SHP77 (cell line): ENCODE measurements around the gene ABCB8.

Source experiments
- DNase-seq, 2 experiments: peaks; one replicate each; lab custom pipeline; 2025; lab: John Stamatoyannopoulos, UW

Gene ABCB8

DNA sequence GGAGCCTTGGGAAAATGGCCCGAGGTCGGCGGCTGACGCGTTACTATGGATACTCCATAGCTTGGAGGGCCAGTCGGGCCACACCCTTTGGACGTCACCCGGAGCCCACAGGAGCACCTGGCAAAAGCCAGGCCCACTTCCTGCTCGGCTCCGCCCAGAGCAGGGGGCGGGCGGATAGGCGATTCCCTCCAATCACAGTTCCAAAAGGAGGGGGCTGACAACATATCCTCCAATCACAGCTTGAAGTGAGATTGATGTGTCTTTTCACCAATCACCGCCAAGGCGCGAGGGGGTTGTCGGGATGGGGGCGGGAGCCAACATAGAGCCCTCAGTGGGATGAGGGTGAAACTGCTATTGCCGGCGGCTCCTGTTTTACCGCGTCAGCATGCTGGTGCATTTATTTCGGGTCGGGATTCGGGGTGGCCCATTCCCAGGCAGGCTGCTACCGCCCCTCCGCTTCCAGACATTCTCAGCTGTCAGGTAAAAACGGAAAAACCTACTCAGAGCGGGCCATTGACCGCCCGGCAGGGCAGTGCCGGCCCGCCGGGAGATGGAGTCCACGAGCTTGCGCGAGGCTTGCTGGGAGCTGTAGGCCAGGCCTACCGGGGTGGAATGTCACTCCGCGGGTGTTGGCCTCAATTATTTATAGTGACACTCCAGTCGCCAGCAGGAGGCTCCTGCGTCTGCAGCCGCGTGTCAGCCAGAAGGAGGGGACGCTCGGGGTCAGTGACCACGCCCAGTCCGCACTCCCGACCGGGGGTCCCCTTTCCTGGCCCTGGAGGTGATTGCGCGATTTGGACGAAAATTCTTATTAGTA lies at the start of gene ABCB8:
Gene ABCB8, plus strand, starts transcription at position 320 of the 817 bp plus-strand sequence. Its CDS starts 66 bp downstream, at position 386.
- DNase-seq, result peak; percentile 97 to 98

DNA sequence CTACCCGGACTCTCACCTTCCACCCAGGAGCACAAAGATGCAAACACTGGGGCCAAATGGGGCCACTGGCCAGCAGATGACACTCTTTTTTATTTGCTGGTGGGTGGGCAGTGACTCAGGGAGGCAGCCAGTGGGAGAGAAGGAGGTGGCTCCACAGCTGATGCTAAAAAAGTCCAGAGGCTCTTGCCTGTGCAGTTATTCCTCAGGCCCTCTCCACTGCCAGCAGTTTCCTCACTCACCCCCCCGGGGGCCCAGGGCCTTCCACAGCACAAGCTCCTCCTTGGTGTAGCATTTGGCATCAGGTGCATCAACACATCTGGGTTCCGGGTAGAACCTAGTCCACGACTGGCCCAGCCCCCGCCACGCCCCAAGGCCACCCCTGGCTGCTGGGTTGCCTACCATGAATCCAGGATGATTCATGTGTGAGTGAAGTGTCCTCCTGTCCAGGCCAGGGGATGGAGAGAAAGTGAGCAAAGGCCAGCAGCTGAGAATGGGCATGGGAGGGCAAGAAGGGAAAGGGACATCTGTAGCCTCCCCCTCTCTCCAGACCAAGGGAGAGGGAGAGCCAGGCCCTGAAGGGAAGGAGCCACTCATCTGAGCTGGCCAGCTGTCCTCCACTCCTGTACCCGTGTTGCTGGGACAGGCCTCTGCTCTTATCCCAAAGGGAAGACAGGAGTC lies 48.4 kb upstream of the ABCB8 start:
- no peak for DNase-seq

DNA sequence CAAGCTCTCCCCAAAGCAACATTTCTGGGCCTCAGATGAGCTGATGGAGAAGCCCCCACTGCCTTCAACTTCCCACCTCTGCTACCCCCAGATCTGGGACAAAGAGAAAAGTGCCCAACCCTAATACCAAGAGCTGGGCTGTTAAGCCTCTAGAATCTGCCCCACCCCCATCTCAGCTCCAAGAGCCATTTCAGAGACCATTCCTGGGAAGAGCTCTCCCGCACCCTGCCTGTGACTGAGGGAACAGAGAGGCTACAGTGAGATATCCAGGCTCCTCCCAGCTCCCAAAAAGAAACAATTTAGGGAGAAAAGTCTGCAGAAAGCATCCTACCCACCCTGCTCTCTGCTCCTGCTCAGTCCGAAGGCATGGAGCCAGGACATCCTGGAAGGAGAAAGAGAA lies 47.6 kb upstream of the ABCB8 start:
- DNase-seq, result no peak

DNA sequence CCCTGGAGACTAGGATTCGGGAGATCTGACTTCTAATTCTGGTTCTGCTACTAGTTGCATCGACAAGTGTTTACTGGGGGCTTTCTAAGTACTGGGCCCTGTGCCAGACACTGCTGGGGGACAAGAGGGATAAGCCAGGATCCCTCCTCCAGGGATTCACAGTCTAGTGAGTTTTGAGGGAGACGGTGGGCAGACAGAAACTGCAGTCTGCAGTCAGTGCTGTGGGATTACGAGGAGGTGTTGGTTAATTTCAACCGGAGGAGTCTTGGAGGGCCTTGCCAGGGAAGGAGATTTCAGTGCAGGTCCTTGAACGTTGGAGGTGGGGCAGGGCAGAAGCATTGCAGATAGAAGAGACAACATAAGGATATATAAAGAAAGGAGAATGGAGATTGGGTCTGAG lies 46.6 kb upstream of the ABCB8 start:
- no peak for DNase-seq

DNA sequence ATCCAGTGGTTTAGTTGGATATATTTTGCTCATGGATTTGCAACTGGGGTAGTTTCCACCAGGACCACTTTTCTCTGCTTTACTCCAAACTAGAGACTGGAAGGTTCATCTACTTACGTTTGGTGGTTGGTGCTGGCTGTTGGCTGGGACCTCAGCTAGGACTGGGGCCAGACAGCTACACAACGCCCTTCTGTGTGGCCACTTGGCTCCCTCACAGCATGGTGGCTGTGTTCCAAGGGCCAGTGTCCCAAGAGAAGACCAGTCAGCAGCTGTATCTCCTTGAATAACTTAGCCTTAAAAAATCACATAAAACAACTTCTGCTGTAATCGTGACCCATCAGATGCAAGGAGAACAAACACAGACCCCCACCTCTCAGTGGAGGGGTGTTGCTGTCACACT lies 45.9 kb upstream of the ABCB8 start:
- DNase-seq, result no peak

DNA sequence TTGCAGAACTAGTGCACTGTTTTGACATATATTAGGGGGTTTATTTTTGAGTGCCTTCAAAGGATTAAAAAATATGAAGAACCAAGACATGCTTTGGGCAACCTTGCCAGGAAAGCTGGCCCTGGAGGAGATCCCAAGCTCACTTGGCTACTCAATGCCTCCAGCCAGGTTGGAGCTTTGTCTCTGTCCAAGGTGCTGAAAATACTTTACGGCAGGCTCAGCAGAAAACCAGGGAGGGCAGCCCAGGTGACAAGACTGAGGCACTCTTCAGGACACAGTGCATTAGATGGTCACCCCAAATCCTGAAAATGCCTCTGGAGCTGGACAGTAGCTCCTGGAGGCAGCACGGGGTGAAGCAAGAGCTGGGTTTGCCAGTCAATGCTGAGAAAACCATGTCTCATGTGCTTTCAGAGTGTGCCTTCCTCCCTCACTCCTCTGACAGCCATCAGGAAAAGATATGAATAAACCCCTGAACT lies 44.3 kb upstream of the ABCB8 start:
- no peak for DNase-seq

DNA sequence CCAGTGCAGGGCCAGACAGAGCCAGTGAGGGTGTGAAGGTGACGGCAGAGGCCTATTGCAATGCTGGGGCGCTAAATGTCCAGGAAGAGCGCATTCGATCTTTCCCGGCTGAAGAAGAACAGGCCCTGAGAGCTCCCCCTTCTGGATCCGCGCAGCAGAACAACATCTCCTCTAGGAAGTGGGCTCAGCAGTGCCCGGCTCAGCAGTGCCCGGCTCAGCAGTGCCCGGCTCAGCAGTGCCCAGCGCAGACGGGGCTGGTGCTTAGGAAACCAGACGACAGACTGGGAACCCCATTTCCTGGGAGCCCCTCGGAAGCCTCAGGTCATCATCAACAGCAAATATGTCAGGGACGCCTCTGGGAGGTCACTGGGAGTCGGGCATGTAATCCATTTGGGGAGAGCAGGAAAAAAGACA lies 42.1 kb upstream of the ABCB8 start:
- DNase-seq, result peak; percentile 72 to 77

DNA sequence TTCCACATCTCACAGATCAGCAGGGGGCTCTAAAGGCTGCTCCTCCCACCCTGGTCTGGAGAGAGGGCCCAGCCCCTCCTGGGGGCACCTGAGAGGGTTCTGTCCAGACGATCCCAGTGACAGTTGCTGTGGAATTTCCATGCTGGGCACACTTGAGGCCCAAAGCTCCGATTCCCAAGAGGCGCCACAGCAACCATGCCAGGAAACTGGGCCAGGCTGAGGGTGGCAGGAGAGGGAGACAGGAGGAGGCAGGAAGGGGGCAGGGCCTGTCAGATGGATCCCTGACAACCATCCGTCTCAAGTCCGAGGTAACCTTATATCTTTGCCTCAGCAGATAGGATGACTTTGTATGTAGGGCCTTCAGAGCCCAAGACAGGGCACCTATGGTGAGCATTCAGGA lies 41.7 kb upstream of the ABCB8 start:
- no peak for DNase-seq

DNA sequence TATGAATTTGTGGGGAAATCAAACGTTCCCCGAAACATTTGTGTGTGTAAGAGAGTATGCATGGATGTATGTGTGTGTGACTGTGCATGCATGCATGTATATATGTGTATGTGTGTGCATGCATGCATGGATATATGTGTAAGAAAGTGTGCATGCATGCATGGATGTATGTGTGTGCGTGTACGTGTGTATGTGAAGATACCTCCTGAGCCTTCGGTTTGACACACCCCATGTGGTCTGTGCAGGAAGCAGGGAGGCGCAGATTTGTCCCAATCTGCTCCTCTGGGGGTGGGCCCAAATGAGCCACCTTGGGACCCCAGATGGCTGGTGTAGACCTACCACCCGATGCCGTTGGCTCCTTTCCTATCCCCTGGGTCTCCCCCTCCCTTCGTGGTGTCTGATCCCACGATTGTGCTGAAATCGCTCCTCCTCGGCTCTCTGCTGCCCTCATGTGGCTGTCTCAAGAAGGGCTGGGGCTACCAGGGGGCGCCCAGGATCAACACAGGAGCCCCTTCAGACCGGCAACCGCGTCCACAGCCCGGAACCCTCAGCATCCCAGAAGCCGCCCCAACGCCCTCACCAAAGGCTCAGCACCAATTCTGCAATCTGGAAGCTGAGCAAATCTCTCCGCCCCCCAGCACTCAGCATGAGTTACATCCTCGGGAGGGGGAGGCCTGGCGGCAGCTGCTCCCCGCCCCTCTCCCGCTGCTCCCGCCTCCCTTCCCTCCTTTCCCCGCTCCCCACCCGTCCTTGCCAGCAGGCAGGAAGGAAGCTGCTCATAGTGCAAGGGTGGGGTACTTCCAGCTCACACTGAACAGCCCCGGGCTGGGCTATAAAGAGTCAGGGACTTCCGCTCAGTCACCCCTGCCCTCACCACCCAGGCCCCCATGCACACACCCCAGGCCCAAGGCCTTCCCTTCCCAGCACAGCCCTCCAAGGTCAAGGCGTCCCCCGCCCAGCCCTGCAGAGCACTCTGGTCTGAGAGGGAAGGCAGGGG lies 39.7 kb upstream of the ABCB8 start:
- peak; percentile 50 to 52 for DNase-seq

DNA sequence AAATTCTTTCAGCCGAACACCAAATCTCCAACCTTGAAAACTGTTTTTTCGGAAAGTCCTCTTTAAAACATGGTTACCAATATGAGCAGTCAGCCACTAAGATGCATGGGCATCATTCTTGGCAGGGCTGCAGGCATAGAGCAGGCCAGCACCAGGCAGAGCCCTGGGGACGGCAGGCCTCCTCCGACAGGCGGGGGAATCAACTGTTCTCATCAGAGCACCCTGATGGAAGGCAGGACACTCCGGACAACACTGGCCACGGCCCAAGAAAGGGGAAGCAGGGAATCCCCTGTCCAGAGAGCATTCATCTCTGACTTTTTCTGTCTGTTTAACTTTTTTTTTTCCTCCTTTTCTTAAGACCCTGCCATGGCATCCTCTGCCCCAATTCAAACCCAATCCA lies 38.8 kb upstream of the ABCB8 start:
- DNase-seq, result no peak

DNA sequence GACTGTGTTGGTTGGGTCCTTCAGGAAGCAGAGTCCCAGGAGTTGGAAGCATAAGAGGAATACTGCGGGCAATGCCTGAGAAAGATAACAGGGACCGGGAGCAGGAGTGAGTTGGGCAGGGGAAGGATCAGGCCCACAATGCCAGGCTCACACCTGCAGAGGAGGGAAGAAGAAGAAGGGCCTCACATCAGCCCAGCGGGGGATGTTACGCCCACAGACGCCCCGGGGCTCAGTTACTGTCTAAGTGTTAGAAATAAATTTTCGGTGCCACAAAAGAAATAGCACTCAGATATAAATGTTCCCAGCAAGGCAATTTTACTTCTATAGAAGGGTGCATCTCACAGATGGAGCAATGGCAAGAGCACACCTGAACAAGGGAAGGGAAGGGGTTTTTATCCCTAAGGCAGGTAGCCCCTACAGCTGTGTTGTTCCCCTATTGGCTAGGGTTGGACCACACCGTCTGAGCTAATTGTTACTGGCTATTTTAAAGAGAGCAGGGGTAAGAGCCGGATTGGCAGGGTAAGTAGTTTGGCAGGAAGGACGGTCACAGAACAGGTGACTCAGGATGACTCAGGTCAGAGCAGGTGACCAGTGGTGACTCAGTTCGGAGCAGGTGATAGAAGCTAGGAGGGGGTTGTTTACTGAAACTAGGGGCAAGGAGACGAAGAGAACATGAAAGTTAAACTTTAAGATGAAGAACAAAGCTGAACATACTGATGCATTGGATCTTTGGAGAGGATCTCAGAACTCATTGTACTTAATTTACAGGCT lies 37.6 kb upstream of the ABCB8 start, which contains the start of gene NOS3:
Gene NOS3, plus strand, starts transcription at position 602 of the 771 bp plus-strand sequence. CDS start 2,787 bp downstream, outside the sequence.
- DNase-seq, result no peak

DNA sequence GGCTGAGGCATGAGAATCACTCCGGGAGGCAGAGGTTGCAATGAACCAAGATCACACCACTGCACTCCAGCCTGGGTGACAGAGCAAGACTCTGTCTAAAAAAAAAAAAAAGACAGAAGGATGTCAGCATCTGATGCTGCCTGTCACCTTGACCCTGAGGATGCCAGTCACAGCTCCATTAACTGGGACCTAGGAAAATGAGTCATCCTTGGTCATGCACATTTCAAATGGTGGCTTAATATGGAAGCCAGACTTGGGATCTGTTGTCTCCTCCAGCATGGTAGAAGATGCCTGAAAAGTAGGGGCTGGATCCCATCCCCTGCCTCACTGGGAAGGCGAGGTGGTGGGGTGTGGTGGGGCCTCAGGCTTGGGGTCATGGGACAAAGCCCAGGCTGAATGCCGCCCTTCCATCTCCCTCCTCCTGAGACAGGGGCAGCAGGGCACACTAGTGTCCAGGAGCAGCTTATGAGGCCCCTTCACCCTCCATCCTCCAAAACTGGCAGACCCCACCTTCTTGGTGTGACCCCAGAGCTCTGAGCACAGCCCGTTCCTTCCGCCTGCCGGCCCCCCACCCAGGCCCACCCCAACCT lies 36.1 kb upstream of the ABCB8 start:
- DNase-seq, result no peak

DNA sequence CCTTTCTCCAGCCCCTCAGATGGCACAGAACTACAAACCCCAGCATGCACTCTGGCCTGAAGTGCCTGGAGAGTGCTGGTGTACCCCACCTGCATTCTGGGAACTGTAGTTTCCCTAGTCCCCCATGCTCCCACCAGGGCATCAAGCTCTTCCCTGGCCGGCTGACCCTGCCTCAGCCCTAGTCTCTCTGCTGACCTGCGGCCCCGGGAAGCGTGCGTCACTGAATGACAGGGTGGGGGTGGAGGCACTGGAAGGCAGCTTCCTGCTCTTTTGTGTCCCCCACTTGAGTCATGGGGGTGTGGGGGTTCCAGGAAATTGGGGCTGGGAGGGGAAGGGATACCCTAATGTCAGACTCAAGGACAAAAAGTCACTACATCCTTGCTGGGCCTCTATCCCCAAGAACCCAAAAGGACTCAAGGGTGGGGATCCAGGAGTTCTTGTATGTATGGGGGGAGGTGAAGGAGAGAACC lies 35.4 kb upstream of the ABCB8 start:
- DNase-seq, result peak; percentile 19 to 33

DNA sequence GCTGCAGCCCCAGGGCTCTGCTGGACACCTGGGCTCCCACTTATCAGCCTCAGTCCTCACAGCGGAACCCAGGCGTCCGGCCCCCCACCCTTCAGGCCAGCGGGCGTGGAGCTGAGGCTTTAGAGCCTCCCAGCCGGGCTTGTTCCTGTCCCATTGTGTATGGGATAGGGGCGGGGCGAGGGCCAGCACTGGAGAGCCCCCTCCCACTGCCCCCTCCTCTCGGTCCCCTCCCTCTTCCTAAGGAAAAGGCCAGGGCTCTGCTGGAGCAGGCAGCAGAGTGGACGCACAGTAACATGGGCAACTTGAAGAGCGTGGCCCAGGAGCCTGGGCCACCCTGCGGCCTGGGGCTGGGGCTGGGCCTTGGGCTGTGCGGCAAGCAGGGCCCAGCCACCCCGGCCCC lies 34.7 kb upstream of the ABCB8 start:
- DNase-seq, result no peak

DNA sequence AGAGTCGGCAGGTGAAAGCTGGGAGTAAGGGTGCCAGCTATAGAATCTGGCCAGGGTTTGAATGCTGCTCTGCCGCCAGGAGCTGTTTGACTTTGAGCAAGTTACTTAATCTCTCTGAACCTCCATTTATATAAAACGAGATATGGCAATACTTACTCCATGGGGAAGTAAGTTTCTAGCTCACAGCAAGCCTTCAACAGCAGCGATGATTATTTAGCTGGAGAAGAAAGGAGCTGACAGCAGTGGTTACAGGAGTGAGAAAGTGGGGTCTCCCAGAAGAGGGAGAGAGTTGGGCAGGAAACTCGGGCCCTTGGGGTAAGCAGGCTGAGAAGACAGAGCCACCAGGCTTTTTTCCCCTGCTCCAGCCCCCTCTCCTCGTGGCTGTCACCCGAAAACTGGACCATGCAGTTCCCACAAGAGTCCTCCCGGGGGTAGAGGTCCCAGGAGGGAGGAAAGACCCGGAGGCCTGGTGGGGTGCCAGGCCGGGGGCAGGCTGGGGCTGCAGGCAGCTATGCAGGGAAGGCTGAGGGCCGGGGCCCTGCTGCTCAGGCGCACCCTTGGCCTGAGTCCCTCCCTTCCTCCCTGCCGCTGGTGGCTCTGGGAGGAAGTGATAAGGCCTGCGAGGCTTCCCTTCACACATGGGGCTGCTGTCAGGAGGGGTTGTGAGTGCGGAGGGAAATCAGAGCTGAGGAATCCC lies 34.0 kb upstream of the ABCB8 start:
- DNase-seq, result no peak

DNA sequence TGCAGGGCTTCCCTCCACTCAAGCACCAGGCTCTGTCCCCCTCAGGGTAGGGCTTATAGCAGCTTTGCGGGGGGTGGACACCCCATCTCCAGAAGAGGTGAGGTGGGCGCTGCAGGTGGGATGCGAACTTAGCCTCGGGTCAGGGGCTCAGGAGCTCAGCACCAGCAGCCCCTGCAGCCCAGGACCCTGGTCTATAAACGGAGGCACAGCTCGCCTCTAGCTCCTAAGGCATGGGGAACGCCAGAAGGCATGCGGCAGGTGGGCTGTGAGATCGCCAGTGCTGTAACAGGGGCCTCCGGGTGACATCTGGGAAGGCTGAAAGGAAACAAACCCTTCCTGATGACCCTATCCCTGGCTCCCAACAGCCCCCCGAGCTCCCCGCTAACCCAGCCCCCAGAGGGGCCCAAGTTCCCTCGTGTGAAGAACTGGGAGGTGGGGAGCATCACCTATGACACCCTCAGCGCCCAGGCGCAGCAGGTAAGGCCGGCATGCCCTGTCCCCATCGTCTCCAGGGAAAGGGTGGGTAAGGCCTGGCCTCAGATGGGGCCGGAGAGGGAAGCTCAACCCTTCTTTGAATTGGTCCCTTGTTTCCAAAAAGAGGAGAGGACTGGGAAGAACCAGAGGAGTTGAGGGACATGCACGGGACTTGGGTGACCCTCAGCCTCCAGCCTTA lies 33.3 kb upstream of the ABCB8 start:
- DNase-seq, result no peak

DNA sequence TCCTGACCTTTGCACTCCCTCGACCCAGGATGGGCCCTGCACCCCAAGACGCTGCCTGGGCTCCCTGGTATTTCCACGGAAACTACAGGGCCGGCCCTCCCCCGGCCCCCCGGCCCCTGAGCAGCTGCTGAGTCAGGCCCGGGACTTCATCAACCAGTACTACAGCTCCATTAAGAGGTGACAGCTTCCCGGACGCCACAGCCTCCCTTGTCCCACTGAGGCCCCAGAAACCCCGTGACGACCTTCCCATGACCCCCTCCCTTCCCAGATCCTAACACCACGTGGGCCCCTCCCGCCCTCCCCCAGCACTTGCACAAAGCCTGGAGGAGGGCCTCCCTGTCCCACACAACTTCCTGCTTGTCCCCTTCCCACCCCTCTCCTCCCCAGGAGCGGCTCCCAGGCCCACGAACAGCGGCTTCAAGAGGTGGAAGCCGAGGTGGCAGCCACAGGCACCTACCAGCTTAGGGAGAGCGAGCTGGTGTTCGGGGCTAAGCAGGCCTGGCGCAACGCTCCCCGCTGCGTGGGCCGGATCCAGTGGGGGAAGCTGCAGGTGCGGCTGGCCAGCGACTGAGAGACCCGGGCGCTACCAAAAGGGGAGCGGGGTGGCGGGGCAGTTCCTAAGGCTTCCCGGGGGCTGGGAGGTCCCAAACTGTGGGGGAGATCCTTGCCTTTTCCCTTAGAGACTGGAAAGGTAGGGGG lies 31.7 kb upstream of the ABCB8 start:
- DNase-seq, result no peak

DNA sequence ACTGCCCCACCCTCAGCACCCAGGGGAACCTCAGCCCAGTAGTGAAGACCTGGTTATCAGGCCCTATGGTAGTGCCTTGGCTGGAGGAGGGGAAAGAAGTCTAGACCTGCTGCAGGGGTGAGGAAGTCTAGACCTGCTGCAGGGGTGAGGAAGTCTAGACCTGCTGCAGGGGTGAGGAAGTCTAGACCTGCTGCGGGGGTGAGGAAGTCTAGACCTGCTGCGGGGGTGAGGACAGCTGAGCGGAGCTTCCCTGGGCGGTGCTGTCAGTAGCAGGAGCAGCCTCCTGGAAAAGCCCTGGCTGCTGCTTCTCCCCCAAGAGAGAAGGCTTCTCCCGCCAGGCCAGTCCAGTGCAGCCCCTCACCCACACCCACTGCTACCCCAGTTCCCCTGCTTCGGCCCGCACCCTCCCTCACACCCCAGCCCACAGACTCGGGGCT lies 31.2 kb upstream of the ABCB8 start:
- DNase-seq, result no peak

DNA sequence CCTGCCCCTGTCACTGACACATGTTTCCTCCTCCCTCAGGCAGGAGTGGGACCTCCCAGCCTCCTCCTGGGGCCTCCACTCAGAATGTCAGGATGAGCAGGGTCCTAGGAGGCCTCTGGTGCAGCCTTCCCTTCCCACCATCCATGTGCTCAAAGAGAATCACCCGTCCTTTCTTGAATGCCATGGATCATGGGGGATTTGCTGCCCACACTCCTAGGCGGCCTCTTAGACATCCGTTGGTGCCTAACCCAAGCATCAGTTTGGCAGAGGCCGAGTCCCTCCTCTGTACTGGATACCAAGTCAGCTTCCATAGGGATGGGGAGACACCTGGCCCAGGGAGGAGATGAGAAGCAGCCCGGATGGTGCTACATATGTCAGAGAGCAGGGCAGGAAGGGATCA lies 30.4 kb upstream of the ABCB8 start:
- DNase-seq, result no peak
